Sigmoid colon (tissue), 7 donors: ENCODE results near the gene HCN3. TPM values are rescaled to one million over a fixed set of nuclear protein-coding genes. Genes with fewer than 3 reads are reported as not detected.
"Not testable (repeated sequence)": the region's sequence is repeated elsewhere in the genome, so short reads cannot be mapped to it uniquely, and the experiment has no call there.

Experiments
- DNase-seq: peaks from one replicate; pipeline ENCODE4 v3.0.0-alpha.2; 2019
- H3K27ac ChIP-seq, 4 donors: fragments of 200-600 bp; sonication (generic); one replicate each; pipeline ENCODE4 v1.5.1; 2016 to 2019; ENCODE audit warnings: mild to moderate bottlenecking in 1 of 4
- H3K27me3 ChIP-seq, 3 donors: fragments of 200-600 bp; sonication (generic); one replicate each; pipeline ENCODE4 v1.5.1; 2019; ENCODE audit warnings: mild to moderate bottlenecking in 1 of 3
- H3K36me3 ChIP-seq, 4 donors: fragments of 200-600 bp; sonication (generic); one replicate each; pipeline ENCODE4 v1.5.1; 2016 to 2019
- H3K4me1 ChIP-seq, 4 donors: fragments of 200-600 bp; sonication (generic); one replicate each; pipeline ENCODE4 v1.5.1; 2017 to 2019
- H3K4me3 ChIP-seq, 4 donors: fragments of 200-600 bp; sonication (generic); one replicate each; pipeline ENCODE4 v1.5.1; 2017 to 2019; ENCODE audit warnings: mild to moderate bottlenecking in 2 of 4, moderate library complexity in 1 of 4
- H3K9me3 ChIP-seq, 4 donors: fragments of 200-600 bp in 3 of 4; sonication (generic) in 3 of 4; one replicate each; pipeline versions ENCODE4 v1.5.1 to v1.6.1; 2013 to 2019
- EP300 ChIP-seq, 4 donors: sonication (generic); formaldehyde crosslinking; IDR thresholded peaks; one replicate each; pipeline ENCODE4 v1.6.1; 2017; ENCODE audit warnings: antibody characterized with exemption in 4 of 4
- POLR2A ChIP-seq, 2 donors: fragments of 450-650 bp; IDR thresholded peaks; one replicate each; pipeline ENCODE4 v1.6.1; 2016; ENCODE audit warnings: antibody characterized with exemption in 2 of 2, mild to moderate bottlenecking in 2 of 2, moderate library complexity in 2 of 2
- POLR2AphosphoS5 ChIP-seq, 4 donors: sonication (generic); formaldehyde crosslinking; IDR thresholded peaks; one replicate each; pipeline ENCODE4 v1.6.1; 2017; ENCODE audit warnings: antibody characterized with exemption in 4 of 4
- WGBS, 2 donors: extraction: QIAGEN DNeasy Blood & Tissue Kit; methylation state at CpG; one replicate each; pipeline ENCODE4 v1.1.7; 2013; 5-methylcytosine and 5-hydroxymethylcytosine counted together
- intact Hi-C: fragments of 100-400 bp; cut with DNase I; formaldehyde crosslinking; loops from one replicate; pipeline ENCODE4 v1.15.1; 2023
- polyA plus RNA-seq, 3 donors: library from polyadenylated mRNA; stranded (reverse); fragments of 200-250 nt; gene quantifications; one replicate each; pipeline ENCODE4 v1.2.3, GENCODE V29; 2013
- total RNA-seq, 4 donors: library from RNA; depleted of rRNA; stranded (reverse); fragments of >200 nt; gene quantifications; one replicate each; pipeline ENCODE4 v1.1.0, GENCODE V29; 2016
- TF ChIP-seq, protein P1 (sequence below), 4 experiments: fragments of 450-650 bp in 3 of 4; fragments of 200-600 bp in 1 of 4; IDR thresholded peaks; one replicate each; pipeline ENCODE4 v1.5.1; 2016 to 2019; ENCODE audit warnings: antibody characterized with exemption in 4 of 4, mild to moderate bottlenecking in 3 of 4, moderate library complexity in 2 of 4
- donor health status: healthy with polysubstance abuse.
- donor health status: Bipolar disorder and iron deficiency.
- donor health status: healthy.

HCN3 gene
- total and polyA plus RNA-seq, 7 donors, result 0.69 to 8.6 (median 2.1) TPM

DNA sequence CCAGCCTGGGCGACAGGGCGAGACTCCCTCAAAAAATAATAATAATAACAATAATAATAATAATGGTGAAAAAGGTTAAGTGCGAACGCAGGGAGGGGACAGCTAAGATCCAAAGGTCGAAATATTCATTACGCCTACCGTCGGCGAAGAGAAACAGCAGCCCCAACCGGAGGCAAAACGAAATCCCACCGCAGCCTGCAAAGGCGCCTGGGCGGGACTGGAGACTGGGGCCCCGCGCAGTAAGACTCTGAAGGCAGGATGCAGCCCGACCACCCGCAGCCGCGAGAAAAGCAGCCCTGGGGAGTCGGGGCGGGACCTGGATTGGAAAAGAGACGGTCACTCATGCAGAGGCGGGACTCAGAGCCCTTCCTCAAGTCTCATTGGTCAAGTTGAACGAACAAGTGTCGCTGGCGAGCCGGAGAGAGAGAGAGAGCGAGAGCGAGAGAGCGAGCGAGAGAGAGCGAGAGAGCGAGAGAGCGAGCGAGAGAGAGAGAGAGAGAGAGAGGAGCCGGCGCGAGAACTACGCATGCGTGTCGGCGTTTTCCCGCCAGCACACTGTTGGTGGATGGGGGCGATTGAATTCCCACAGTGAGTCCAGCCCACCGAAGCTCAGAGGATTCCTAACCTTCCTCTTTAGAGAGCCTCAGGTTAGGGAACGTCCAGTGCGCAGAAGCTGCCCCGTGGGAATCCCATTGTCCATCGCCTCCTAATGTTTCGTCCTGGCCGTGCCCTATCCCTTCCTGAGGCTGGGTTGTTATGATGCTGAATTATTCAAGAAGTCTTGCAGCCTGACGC, 32.7 kb upstream of the HCN3 start:
- intact Hi-C loops, result loop anchor here (5.0 kb wide), 1 partner anchor 37 kb away; the partner anchor contains the start of genes MTX1 and THBS3
- H3K4me1 ChIP-seq, result peaks cover 7 to 43% (median 37%) of the 10 kb centered on the region in 4 donors
- TF ChIP-seq POLR2AphosphoS5 (IDR thresholded peaks at IDR 0.05) (peak; percentile 83 to 95 (median 95)), POLR2A (IDR thresholded peaks at IDR 0.05) (peak; percentile 90 to 91), EP300 (IDR thresholded peaks at IDR 0.05) (peak in 2 of 4 donors; percentile 37 to 67)
- TF ChIP-seq, protein P1, sequence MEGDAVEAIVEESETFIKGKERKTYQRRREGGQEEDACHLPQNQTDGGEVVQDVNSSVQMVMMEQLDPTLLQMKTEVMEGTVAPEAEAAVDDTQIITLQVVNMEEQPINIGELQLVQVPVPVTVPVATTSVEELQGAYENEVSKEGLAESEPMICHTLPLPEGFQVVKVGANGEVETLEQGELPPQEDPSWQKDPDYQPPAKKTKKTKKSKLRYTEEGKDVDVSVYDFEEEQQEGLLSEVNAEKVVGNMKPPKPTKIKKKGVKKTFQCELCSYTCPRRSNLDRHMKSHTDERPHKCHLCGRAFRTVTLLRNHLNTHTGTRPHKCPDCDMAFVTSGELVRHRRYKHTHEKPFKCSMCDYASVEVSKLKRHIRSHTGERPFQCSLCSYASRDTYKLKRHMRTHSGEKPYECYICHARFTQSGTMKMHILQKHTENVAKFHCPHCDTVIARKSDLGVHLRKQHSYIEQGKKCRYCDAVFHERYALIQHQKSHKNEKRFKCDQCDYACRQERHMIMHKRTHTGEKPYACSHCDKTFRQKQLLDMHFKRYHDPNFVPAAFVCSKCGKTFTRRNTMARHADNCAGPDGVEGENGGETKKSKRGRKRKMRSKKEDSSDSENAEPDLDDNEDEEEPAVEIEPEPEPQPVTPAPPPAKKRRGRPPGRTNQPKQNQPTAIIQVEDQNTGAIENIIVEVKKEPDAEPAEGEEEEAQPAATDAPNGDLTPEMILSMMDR (IDR thresholded peaks at IDR 0.05), result peak; percentile 17 to 94 (median 94)

DNA sequence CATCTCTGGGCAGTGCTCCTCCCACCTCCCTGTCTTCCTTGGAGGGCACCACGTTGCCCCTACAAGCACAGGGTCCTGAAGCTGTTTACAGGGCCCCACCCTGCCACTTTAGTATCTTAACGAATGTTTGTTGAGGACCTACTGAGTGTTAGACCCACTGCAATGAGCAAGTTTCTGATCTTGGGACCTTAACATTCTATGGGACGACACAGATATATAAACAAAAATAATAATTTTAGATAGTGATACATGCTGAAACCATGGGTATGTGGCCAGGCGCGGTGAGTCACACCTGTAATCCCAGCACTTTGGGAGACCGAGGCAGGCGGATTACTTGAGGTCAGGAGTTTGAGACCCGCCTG, 32.1 kb upstream of the HCN3 start:
- Histone ChIP-seq H3K4me3 (peak overlapping the region; percentile 56 to 70 (median 66)), H3K27ac (peak overlapping the region; percentile 87 to 96 (median 95)), H3K27me3 (no peaks in the 10 kb centered on the region), H3K9me3 (no peaks in the 10 kb centered on the region), H3K36me3 (peaks cover 5 to 26% (median 10%) of the 10 kb centered on the region in 4 donors), H3K4me1 (peaks cover 7 to 43% (median 35%) of the 10 kb centered on the region in 4 donors)
- no peak for DNase-seq
- WGBS, 2 donors, result 65 to 66% methylated on average over 8 of the region's 8 CpGs
- no peak for TF ChIP-seq POLR2A (IDR thresholded peaks at IDR 0.05)
- TF ChIP-seq, protein P1 (IDR thresholded peaks at IDR 0.05), result no peak
- no peak for TF ChIP-seq EP300 (IDR thresholded peaks at IDR 0.05)
- intact Hi-C loops, result no loop called here

More for the DNA sequence above, 32.7 kb upstream of the HCN3 start:
- no peaks in the 10 kb centered on the region for H3K27me3 ChIP-seq
- H3K9me3 ChIP-seq, result no peaks in the 10 kb centered on the region
- H3K36me3 ChIP-seq, result peaks cover 5 to 30% (median 10%) of the 10 kb centered on the region in 4 donors
- 1% methylated on average over 53 of the region's 53 CpGs for WGBS, 2 donors
- peak; percentile 100 for DNase-seq
- peak overlapping the region; percentile 56 to 70 (median 66) for H3K4me3 ChIP-seq
- H3K27ac ChIP-seq, result peak overlapping the region; percentile 87 to 96 (median 95)

DNA sequence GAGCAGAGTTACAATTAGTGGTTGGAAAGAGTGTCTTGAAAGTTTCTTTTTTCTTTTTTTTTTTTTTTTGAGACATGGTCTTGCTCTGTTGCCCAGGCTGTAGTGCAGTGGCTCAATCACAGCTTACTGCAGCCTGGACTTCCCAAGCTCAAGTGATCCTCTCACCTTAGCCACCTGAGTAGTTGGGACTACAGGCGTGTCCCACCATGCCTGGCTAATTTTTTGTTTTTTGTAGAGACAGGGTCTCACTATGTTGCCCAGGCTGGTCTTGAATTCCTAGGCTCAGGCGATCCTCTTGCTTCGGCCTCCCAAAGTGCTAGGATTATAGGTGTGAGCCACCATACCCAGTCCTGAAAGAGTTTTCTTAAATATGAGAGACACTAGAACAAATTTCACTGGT, 30.5 kb upstream of the HCN3 start:
- intact Hi-C loops, DNase-seq, H3K4me3 ChIP-seq, H3K27me3 ChIP-seq, H3K9me3 ChIP-seq, H3K27ac ChIP-seq: not testable (repeated sequence)
- WGBS, 2 donors, result 97 to 98% methylated on average over 3 of the region's 3 CpGs
- Histone ChIP-seq H3K4me1 (peaks cover 7 to 35% (median 33%) of the 10 kb centered on the region in 4 donors), H3K36me3 (peaks cover 5 to 26% (median 10%) of the 10 kb centered on the region in 4 donors)

DNA sequence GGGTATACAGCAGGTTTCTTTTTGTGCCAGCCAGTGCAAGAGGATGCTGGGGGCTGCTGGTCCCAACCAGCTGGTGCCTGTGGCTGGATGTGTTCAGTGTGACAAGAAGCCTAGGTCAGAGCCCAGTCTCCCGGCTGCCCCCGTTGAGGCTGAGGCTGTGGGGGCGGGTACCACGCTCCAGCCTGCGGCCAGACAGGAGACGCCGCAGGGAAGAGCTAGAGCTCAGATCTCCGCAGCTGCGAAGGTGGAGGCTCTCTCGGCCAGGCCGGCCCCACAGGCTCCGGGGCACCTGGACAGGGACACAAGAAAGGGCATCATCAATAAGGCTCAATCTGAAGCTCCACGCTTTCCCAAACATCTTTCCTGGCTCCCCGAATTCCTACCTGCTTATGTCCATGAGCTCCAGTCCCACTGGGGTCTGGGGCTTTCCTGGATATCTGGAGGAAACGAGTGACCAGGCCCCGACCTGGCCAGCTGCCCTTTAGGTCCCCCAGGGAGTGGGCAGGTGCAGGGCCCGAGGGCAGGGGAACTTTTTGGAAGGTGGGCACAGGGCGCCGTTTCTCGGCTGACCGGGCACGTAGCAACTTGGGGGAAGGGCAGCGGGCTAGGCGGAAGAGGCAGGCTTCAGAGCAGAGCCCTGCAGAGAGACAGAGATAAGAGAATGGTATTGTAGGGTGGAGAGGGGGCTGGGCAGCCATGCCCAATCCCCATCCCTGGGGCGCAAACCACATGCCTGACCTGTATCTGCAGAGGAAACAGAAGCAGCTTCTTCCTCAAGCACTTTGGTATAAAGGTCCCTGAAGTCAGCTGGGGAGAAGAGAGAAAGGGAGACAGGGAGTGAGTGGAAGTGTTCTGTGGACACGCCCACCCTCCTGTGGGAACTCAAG, 29.4 kb upstream of the HCN3 start:
- no peaks in the 10 kb centered on the region for H3K27me3 ChIP-seq
- H3K36me3 ChIP-seq, result peaks cover 5 to 26% (median 10%) of the 10 kb centered on the region in 4 donors
- no peak overlapping the region for H3K4me3 ChIP-seq
- H3K4me1 ChIP-seq, result peaks cover 7 to 32% (median 26%) of the 10 kb centered on the region in 4 donors
- H3K9me3 ChIP-seq, result no peaks in the 10 kb centered on the region
- intact Hi-C loops, result no loop called here
- DNase-seq, result no peak
- H3K27ac ChIP-seq, result no peak overlapping the region
- 93 to 94% methylated on average over 26 of the region's 26 CpGs for WGBS, 2 donors
- TF ChIP-seq EP300 (IDR thresholded peaks at IDR 0.05) (no peak), POLR2A (IDR thresholded peaks at IDR 0.05) (no peak), POLR2AphosphoS5 (IDR thresholded peaks at IDR 0.05) (no peak)
- TF ChIP-seq, protein P1 (IDR thresholded peaks at IDR 0.05), result no peak

DNA sequence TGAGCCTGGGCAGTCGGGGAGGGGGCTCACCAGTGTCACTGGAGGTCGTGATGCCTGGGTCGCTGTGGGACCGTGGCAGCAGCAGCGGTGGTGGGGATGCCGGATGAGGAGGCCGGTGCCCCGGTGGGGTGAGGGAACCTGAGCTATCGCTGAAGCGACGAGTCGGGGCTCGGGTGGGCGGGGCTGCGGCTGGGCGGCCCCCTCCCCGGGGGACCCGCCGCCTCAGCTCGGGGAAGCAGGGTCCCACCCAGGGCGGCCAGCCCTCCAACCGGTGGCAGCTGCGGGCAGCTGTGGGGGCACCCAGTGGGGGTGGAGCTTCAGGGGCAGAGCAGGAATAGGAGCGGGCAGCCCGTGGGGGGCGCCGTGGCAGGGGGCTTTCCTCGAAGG, 27.0 kb upstream of the HCN3 start:
- TF ChIP-seq, protein P1 (IDR thresholded peaks at IDR 0.05), result no peak
- no peak for TF ChIP-seq POLR2AphosphoS5 (IDR thresholded peaks at IDR 0.05)
- TF ChIP-seq POLR2A (IDR thresholded peaks at IDR 0.05), result no peak
- TF ChIP-seq EP300 (IDR thresholded peaks at IDR 0.05), result no peak
- peaks cover 5 to 26% (median 10%) of the 10 kb centered on the region in 4 donors for H3K36me3 ChIP-seq
- DNase-seq, result no peak
- peak overlapping the region in 2 of 4 donors; percentile 24 to 34 for H3K4me3 ChIP-seq
- H3K27me3 ChIP-seq, result no peaks in the 10 kb centered on the region
- no peaks in the 10 kb centered on the region for H3K9me3 ChIP-seq
- WGBS, 2 donors, result 21 to 38% methylated on average over 28 of the region's 28 CpGs
- peak overlapping the region; percentile 19 to 73 (median 64) for H3K27ac ChIP-seq
- H3K4me1 ChIP-seq, result peaks cover 0 to 36% (median 28%) of the 10 kb centered on the region in 4 donors
- intact Hi-C loops, result loop anchor here (2.0 kb wide), 2 partner anchors 23 to 343 kb away; partner anchors contain the start of gene CLK2
